NCI-H2196 treated with DMSO at 0.1 percent for 48 hours (cell line): Measurements from ENCODE around the gene ACP4.
"Not testable (repeated sequence)": the region's sequence is repeated elsewhere in the genome, so short reads cannot be mapped to it uniquely, and the experiment has no call there.

Experiments
- DNase-seq: peaks from one replicate; lab custom pipeline; 2025; ENCODE audit not compliant: unreplicated experiment; lab: John Stamatoyannopoulos, UW

ACP4 gene, protein sequence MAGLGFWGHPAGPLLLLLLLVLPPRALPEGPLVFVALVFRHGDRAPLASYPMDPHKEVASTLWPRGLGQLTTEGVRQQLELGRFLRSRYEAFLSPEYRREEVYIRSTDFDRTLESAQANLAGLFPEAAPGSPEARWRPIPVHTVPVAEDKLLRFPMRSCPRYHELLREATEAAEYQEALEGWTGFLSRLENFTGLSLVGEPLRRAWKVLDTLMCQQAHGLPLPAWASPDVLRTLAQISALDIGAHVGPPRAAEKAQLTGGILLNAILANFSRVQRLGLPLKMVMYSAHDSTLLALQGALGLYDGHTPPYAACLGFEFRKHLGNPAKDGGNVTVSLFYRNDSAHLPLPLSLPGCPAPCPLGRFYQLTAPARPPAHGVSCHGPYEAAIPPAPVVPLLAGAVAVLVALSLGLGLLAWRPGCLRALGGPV

DNA sequence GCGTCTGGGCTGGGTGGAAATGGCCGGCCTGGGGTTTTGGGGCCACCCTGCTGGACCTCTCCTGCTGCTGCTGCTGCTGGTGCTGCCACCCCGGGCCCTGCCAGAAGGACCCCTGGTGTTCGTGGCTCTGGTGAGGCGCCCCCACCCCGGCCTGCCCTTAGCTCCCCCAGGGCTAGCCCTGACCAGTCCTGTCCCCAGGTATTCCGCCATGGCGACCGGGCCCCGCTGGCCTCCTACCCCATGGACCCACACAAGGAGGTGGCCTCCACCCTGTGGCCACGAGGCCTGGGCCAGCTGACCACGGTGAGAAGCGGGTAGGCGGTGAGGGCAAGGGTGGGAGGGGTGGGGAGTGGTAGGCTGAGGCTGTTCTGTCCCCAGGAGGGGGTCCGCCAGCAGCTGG lies at the start of gene ACP4:
ACP4 (plus strand) TSS at position 20 of the 400 bp plus-strand sequence; CDS start at position 20, 0 bp downstream.
- no peak for DNase-seq

DNA sequence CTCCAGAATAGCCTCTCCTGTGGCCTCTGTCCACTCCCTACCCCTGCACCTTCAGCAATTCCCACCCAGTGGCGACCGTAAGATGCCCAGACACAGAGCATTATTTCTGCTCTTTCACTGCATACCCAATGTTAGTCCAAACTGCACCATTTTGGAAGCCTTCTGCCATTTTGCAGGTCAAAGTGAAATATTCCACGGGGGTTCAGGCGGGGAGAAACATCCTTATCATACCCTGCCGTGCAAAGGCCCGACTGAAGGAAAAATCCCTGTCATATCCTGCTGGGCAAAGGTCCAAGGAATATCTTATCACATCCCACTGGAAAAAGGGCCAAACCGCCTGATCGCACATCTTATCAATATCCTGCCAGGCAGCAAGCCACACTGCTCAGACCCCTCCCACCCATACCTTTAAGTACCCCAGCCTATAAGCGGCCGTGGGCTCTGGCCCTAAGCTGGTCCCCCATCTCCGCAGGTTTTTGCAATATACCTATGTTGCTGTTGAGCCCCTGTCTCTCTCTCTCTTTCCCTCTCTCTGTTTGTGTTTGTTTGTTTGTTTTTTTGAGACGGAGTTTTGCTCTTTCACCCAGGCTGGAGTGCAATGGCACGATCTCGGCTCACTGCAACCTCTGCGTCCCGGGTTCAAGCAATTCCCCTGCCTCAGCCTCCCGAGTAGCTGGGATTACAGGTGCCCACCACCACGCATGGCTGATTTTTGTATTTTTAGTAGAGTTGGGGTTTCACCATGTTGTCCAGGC lies 48.9 kb upstream of the ACP4 start:
- DNase-seq = no peak

DNA sequence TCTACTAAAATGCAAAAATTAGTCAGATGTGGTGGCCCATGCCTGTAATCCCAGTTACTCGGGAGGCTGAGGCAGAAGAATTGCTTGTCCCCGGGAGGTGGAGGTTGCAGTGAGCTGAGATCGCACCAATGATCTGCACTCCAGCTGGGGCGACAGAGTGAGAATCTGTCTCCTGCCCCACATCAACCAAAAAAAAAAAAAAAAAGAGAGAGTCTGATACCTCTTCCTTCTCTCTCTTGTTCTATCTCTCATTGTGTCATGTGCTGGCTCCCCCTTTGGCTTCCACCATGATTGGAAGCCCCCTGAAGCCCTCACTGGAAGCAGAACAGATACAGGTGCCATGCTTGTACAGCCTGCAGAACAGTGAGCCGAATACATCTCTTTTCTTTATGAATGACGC lies 46.7 kb upstream of the ACP4 start:
- no peak for DNase-seq

DNA sequence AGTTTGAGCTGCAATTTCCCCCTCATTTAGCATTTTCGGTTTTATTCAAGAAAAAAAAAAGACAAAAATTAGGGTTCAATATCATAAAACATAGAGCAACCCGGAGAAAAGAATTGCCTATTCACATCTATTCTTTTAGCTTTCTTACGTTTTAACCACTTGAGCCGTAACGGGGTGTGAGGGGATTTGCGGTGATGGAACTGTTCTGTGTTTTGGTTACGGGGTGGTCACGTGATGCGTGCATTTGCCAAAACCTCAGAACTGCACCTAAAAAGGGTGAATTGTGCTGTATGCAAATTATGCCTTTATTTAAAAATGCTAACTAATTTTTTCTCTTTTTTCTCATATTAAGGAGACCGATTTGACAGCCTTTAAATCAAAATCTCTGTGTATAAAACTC lies 45.0 kb upstream of the ACP4 start:
- DNase-seq = no peak

DNA sequence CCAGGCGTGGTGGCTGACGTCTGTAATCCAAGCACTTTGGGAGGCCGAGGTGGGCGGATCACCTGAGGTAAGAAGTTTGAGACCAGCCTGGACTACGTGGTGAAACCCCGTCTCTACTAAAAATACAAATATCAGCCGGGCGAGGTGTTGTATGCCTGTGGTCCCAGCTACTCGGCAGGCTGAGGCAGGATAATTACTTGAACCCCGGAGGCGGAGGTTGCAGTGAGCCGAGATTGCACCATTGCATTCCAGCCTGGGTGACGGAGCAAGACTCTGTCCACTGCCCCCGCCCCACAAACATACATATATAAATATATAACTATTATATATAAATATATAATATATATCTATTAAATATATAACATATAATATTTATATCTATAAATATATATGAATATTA lies 43.1 kb upstream of the ACP4 start:
- DNase-seq = not testable (repeated sequence)

DNA sequence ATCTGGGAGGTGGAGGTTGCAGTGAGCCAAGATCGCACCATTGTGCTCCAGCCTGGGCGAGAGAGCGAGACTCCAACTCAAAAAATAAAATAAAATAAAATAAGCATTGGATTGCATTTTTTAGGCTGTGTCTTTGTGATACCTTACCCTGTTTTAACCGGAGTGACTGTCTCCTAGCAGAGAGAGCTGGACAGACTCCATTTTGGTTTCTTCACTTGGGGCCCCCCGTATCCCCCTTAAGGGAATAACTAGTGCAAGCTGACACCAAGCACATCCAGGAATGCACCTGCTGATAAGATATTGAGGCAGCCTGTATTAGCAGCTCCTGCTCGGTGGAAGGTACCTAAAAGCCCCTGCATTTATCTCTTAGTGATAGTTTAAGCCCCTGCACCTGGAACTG lies 40.7 kb upstream of the ACP4 start:
- no peak for DNase-seq

DNA sequence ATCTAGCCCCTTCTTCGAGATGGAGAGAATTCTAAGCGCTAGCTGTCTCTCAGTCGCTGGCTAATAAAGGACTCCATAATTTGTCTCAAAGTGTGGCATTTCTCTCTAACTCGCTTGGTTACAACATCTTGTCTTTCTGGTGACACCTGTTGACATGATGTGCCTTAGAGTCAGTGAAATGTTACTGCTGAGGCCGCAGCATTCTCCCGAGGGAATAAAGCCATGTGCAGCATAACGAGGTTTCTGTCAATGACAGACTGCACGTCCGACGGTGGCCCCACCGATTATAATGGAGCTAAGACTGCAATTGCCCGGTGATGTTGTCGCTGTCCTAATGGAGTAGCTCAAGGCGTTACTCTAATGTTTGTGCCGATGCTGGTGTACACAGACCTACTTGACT lies 40.2 kb upstream of the ACP4 start:
- DNase-seq = no peak

DNA sequence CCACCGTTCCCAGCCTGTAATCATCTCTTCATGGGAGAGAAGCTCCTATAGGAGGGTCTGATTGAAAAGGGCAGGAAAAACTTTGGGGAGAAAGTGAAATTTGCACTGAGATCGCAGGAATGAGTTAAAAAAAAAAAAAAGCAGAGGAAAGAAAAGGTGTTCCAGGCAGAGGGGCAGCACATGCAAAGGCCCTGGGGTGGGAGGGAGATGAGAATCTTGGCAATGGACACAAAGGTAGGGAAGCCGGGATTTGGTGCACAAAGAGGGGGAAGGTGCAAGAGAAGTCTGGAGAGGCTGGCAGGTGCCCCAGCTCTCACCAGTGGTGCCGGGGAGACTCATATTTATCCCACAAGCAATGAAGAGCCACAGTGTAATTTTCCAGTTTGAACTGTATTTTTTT lies 36.3 kb upstream of the ACP4 start:
- DNase-seq = no peak

DNA sequence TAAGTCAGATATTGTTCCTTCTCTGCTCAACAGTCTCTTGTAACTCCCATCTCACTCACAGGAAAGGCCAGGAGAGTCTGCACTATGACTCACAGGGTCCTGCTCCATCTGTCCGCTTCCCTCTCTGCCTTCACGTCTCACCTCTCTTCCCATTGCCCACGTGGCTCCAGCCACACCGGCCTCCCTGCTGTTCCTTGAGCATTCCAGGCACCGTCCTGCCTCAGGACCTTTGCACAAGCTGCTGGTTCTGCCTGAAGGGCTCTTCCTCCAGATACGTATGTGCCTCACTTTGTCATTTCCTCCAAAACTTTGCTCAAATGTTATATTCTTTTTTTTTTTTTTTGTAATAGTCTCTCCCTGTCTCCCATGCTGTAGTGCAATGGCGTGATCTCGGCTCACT lies 34.0 kb upstream of the ACP4 start:
- not testable (repeated sequence) for DNase-seq

DNA sequence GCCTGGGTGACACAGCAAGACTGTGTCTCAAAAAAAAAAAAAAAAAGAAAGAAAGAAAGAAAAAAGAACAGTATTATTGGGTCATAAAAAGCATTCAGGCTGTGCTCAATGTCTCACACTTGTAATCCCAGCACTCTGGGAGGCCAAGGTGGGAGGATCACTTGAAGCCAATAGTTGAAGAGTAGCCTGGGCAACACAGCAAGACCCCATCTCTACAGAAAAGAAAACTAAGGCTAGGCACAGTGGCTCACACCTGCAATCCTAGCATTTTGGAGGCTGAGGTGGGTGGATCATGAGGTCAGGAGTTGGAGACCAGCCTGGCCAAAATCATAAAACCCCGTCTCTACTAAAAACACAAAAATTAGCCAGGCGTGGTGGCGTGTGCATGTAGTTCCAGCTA lies 32.6 kb upstream of the ACP4 start:
- DNase-seq = not testable (repeated sequence)

DNA sequence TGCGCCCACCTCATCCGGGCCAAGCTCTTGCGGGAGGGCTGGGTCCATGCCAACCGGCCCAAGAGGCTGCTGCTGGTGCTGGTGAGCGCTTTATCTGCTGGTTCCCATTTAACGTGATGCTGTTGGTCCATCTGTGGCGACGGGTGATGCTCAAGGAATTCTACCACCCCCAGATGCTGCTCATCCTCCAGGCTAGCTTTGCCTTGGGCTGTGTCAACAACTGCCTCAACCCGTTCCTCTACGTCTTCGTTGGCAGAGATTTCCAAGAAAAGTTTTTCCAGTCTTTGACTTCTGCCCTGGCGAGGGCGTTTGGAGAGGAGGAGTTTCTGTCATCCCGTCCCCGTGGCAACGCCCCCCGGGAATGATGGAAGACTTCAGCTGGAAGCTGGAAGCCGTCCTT lies 31.1 kb upstream of the ACP4 start:
- not testable (repeated sequence) for DNase-seq

DNA sequence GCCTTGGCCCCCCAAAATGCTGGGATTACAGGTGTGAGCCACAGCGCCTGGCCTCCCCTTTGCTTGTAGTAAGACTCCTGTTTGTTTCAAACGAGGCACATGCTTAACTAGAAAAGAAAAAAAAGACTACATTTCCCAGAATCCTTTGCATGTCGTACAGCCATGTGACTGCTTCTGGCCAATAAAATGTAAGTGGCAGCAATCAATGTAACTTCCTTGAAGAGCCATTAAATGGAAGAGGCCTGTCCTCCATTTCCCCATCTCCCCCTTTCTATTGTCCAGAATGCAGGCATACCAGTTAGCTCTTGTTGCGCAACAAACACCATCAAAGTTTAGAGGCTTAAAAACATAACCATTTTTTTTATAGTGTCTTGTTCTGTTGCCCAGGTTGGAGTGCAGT lies 30.3 kb upstream of the ACP4 start:
- no peak for DNase-seq

DNA sequence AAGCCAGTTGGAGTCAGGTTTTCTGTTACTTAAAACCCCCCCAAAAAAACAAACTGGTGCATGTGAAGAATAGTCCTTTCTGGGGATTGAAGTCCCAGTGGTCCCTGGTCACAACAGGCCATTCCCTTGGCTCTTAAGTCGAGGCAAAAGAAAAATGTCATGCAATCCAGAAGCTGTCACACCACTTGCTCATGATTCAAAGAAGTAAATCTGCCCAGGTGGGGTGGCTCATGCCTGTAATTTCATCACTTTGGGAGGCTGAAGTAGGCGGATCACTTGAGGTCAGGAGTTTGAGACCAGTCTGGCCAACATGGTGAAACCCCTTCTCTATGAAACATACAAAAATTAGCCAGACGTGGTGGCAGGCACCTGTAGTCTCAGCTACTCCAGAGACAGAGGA lies 28.7 kb upstream of the ACP4 start:
- DNase-seq = not testable (repeated sequence)

DNA sequence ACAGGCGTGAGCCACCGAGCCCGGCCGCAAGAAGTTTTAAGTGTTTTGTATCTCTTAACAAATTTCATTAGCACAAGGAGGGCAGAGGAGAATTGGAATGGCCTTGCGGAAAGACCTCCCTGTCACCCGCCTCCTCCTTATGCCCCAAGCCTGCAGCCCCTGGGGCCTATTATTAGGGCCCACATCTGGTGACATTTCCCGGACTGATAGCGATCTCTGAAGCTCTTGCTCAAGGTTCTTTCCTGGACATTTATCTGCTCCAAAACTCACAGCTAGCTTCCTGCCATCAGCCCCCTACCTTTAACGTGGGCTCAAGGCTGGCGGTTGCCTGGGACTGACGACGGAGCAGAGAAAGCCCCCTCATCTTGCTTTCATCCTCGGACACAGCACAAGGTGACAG lies 26.7 kb upstream of the ACP4 start:
- not testable (repeated sequence) for DNase-seq

DNA sequence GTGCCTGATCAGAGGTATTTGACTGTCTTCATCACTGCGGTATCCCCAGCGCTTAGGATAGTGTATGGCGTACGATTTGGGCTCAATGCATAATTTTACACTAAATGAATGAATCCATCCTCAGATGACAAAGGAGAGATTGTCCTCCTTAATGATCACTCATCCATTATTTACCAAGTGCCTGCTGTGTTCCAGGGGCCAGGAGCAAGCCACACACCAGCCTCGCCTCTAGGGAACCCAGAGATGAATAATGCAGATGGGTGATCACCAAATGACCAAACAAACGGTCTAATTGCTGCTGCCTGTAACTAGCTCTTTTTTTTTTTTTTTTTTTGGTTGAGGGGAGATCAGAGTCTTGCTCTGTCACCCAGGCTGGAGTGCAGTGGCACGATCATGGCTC lies 25.8 kb upstream of the ACP4 start:
- no peak for DNase-seq

DNA sequence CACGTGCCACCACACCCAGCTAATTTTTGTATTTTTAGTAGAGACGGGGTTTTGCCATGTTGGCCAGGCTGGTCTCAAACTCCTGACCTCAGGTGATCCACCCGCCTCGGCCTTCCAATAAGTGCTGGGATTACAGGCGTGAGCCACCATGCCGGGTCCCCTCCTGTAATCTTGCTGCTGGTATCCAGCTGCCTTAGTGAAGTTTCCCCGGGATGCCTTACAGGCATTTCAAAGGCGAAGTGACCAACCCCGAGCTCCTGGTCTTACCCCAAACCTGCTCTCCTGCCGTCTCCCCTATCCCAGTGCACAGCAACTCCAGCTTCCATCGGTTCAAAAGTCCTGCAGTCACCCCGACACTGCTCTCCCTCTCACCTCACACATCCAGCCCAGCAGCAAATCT lies 23.5 kb upstream of the ACP4 start:
- DNase-seq = not testable (repeated sequence)

DNA sequence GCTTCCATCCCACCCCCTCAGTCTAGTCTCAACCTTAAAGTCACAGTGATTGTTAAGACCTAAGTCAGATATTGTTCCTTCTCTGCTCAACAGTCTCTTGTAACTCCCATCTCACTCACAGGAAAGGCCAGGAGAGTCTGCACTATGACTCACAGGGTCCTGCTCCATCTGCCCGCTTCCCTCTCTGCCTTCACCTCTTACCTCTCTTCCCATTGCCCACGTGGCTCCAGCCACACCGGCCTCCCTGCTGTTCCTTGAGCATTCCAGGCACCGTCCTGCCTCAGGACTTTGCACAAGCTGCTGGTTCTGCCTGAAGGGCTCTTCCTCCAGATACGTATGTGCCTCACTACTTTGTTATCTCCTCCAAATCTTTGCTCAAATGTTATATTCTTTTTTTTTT lies 23.0 kb upstream of the ACP4 start:
- not testable (repeated sequence) for DNase-seq

DNA sequence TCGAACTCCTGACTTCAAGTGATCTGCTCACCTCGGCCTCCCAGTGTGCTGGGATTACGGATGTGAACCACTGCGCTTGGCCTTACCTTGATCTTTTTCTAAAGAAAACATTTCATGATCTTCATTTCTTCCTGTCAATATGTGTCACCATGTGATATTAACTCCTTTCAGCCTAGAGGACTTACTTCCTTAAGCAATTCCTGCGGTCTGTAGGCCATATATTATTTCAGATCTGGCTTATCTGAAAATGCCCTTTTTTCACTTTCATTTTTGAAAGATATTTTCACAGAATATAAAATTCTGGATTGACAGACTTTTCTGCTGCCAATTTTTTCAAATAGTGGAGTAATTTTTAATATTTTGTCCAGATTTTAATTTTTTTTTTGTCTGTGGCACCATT lies 21.9 kb upstream of the ACP4 start:
- no peak for DNase-seq

DNA sequence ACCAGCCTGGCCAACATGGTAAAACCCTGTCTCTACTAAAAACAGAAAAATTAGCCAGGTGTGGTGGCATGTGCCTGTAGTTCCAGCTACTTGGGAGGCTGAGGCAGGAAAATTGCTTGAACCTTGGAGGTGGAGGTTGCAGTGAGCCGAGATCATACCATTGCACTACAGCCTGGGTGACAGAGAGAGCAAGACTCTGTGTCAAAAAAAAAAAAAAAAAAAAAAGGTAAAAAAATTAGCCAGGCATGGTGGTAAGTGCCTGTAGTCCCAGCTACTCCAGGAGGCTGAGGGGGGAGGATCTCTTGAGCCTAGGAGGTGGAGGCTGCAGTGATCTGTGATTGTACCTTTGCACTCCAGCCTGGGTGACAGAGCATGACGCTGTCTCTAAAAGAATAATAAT lies 20.1 kb upstream of the ACP4 start, which contains the start of gene GPR32:
GPR32 (plus strand) TSS at position 301 of the 400 bp plus-strand sequence. CDS start 137 bp downstream, outside the sequence.
- DNase-seq = not testable (repeated sequence)

DNA sequence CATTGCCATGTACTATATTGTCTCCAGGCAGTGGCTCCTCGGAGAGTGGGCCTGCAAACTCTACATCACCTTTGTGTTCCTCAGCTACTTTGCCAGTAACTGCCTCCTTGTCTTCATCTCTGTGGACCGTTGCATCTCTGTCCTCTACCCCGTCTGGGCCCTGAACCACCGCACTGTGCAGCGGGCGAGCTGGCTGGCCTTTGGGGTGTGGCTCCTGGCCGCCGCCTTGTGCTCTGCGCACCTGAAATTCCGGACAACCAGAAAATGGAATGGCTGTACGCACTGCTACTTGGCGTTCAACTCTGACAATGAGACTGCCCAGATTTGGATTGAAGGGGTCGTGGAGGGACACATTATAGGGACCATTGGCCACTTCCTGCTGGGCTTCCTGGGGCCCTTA lies 19.3 kb upstream of the ACP4 start:
- DNase-seq = no peak

DNA sequence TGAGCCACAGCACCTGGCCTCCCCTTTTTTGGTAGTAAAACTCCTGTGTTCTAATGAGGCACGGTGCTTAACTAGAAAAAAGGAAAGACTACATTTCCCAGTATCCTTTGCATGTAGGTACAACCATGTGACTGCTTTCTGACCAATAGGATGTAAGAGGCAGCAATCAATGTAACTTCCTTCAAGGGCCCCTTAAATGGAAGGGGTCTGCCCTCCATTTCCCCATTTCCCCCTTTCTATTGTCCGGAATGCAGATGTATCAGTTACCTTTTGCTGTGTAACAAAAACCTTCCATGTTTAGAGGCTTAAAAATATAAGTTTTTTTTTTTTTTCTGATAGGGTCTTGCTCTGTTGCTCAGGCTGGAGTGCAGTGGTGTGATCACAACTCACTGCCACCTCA lies 17.7 kb upstream of the ACP4 start:
- no peak for DNase-seq

DNA sequence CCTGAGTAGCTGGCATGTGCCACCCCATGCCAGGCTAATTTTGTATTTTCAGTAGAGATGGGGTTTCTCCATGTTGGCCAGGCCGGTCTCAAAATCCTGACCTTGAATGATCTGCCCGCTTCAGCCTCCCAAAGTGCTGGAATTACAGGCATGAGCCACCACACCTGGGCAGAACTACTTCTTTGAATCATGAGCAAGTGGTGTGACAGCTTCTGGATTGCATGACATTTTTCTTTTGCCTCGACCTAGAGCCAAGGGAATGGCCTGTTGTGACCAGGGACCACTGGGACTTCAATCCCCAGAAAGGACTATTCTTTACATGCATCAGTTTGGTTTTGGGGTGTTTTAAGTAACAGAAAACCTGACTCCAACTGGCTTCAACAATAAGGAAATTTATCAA lies 17.3 kb upstream of the ACP4 start:
- not testable (repeated sequence) for DNase-seq
